Astrocyte of the hippocampus (primary cell): ENCODE measurements around the gene ADAM8.
A peak's percentile ranks its signal among the peaks of the same experiment; 100 is the strongest.
"Not testable (repeated sequence)": the region's sequence is repeated elsewhere in the genome, so short reads cannot be mapped to it uniquely, and the experiment has no call there.

ENCODE experiments used
- DNase-seq: peaks from one replicate; pipeline ENCODE4 v3.0.0; 2011; ENCODE audit warnings: low read depth, low spot score

The ADAM8 gene

DNA sequence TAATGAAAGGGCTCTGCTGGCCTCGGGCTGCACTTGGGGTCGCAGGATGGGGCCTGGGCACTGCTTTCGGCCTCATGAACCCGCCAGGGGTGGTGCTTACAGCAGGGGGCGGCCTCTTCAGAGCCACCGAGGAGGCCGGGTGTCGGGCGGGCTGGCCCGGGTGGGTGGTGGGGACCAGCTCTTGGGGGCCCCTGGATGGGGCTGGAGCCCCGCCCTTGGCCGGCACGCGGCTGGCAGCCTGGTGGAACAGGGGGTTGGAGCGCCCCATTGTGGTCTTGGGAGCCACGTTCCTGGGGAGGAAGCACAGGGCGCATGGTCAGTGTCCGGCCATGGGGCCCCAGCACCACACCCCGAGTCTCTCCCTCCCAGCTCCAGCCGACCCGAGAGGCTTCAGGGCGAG lies 8.8 kb downstream of the ADAM8 start:
- DNase-seq: no peak

DNA sequence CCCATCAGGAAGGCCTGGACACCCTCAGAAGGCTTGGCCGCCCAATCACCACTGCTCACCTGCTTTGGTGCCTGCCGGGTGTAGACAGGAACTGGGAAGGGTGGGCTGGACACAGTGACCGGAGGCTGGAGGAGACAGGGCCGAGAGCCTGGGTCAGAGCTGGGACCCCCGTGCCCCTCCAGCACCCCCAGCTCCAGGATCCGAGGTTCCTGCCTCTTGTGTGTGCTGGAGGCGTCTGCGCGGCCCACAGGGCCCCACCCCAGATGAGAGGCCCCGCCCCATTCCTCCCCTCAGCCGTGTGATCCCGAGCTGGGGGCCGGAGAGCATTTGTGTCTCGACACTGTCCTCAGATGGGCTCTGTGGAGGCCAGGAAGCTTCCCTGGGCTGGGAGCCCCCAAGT lies 9.4 kb downstream of the ADAM8 start:
- no peak for DNase-seq

GRCh38 chr10:133266056-133266795 lies 10.4 kb downstream of the ADAM8 start:
- DNase-seq: no peak

DNA sequence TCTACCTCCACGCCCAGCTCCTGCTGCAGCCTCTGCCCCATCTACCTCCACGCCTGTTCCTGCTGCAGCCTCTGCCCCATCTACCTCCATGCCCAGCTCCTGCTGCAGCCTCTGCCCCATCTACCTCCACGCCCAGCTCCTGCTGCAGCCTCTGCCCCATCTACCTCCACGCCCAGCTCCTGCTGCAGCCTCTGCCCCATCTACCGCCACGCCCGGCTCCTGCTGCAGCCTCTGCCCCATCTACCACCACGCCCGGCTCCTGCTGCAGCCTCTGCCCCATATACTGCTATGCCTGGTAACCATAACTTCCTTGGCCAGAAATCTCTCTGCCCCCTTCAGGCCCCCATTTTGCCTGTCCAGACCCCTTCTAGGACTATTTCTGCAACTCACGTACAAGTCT lies 11.6 kb downstream of the ADAM8 start:
- not testable (repeated sequence) for DNase-seq

DNA sequence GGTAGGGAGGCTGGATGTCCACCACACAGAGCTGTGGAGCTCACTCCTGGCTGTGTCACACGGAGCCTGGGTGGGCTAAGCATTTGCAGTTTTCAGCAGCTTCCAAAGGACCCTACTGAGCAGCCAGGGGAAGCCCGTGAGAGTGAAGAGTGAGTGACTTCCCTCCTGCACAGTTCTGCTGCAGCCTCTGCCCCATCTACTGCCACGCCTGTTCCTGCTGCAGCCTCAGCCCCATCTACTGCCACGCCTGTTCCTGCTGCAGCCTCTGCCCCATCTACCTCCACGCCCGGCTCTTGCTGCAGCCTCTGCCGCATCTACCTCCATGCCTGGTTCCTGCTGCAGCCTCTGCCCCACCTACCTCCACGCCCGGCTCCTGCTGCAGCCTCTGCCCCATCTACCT lies 12.2 kb downstream of the ADAM8 start:
- DNase-seq: no peak

DNA sequence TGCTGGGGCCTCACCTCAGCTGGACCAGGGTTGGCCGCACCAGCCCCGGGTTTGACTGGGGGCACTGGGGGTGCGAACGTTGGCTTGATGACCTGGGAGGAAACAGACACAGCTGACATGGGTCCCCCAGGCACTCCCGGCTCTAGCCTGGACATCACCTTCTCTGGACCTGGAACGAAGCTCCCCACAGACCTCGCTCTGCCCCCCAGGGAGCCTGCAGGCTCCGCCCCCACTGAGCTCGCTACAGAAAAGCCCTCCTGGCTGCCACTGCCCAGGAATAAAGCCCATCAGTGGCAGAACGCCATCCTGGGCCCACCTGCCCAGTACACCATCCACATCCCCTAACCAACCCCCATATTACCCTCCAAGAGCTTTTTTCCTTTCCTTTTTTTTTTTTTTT lies 13.0 kb downstream of the ADAM8 start:
- no peak for DNase-seq

DNA sequence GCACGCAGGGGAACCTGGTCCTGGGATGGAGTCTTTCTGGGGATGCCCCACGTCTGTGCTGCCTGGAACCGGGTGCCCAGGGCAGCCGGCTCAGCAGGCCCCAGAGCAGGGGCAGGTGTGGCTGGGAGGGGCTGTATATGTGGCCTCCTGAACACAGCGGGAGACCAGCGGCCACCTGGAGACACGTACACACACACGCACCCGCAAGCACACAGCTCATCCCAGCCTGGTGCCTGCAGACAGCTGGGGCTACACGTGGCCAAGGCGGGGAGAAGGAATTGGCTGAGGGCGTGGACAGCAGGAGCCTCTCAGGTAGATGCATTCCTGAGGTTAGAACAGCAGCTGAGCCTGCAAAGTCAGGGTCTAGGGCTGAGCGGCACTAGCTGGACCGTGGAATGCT lies 14.0 kb downstream of the ADAM8 start:
- DNase-seq: no peak

DNA sequence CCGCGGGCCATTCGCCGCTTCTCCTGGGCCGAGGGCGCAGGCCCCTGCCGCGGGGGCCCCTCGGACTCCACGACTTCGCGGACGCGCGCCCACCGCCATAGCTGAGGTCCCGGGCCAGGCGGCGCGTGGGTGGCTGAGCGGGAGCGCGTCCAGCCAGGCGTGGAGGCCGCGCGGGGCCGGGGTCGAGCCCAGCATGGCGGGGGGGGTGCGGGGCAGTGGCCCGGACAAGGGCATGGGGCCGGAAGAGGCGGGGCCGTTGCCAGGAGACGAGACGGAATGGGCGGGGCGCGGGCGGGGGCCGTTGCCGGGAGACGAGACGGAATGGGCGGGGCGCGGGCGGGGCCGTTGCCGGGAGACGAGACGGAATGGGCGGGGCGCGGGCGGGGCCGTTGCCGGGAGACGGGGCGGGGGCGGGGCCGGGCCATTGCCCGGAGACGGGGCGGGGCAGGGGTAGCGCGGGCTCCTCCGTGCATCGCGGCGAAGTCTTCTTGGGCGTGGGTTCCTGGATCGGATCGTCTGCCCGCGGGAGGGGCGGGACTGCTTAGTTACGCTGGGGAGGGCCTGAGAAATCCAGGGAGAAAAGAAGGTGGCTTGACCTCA lies 14.8 kb downstream of the ADAM8 start:
- DNase-seq: peak; percentile 79

DNA sequence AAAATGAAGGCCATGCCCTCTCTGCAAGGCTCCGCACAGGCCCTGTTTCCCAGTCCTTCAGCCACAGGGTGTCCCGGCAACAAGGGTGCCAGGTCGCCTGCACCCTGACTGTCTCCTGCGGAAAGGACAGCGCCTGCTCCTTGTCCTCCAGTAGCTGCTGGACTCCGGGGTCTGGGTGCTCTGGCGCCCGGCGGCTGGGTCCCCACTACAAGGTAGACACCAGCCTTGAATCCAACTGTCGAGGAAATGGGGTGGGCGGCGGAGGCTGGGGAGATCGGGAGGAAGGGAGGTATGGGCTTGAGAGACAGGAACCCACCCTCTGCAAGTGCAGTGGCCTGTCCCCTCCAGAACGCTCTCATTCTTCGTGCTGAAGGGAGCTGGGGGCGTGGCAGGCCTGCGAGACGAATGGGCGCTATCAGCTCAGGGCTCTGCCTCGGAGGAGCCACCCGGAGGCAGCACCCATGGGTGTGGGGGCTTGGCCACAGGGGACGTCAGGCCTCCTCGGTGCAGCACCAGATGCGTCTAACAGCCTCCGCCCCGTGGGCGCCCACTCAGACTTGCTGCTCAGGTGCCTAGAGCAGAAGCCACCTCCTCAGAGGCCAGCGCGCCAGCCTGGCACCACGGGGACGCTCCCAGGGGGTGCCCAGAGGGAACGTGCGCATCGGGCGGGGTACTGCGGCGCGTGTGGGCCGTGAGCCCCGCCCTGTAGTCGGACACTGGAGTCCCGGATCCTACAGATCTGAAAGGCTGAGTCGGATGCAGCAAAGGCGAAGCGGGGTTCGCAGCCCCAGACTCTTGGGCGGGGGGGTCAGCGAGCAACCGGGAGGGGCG lies 15.6 kb downstream of the ADAM8 start:
- peak; percentile 61 for DNase-seq

- DNase-seq: no peak
These were observed 17.1 kb downstream of the ADAM8 start for GRCh38 chr10:133259602-133259989.

GRCh38 chr10:133258818-133259601 lies 17.7 kb downstream of the ADAM8 start:
- peak; percentile 99 for DNase-seq

DNA sequence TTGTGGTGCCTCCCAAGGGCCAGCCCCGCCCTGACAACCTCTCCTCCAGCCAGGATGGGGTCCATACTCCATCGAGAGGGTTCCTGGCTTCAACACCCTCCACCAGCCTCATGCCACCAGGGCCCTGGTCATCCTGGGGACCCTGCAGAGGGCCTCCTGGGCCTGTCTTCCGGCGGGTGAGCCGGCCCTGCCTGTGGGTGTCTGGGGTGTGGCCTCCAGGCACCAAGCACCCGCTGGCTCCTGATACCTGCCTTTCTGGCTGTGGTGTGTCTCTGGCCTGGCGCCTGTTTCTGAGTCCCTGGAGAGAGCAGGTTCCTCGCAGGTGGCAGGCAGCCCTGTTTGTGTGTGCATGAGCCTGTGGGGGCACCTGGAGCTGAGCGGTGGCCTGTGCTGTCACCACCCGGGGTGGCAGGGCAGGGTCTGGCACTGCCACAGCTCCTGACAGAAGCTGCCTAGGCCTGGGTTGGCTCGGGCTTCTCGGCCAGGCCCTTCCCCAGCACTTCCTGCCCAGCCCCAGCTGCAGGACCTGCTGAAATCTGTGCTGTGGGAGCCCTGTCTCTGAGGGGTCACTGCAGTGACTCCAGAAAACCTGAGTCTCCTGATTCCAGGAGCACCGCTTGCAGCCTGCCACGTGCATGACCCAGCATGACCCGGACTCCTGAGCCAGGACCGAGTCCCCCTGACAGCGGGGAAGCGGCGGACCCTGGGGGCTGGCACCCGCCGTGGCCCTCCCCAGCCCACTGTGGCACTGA lies 18.4 kb downstream of the ADAM8 start:
- no peak for DNase-seq

GRCh38 chr10:133257489-133258065 lies 19.1 kb downstream of the ADAM8 start:
- DNase-seq: peak; percentile 57

GRCh38 chr10:133255323-133255722 lies 21.3 kb downstream of the ADAM8 start:
- no peak for DNase-seq

DNA sequence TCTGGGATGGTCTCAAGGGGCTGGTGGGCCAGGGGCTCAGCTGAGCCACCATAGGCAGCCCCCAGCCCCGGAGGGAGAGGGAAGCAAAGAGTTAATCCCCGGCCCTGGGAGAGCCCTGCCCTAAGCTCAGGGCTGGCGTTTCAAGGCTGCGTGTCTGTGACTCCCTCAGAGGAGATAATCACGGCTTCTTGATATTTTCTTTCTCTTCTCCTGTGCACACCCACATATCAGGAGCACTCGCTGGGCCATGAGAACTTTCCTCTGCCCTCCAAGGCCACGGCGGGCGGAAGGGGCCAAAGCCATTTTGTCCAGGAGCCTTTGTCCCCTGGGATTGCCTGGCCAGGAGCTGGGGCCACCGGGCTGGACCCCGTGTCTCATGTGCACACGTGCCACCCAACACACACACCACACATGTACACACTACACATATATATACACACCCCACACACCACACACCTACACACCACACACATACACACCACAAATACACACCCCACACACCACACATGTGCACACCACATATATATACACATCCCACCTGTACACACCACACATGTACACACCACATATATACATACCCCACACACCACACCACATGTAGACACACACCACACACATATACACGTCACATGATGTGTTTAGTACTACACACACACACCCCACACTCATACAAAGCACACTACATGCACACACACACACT lies 22.1 kb downstream of the ADAM8 start:
- no peak for DNase-seq

GRCh38 chr10:133253361-133253955 lies 23.2 kb downstream of the ADAM8 start:
- DNase-seq: no peak

- DNase-seq: no peak
These were observed 24.5 kb downstream of the ADAM8 start for GRCh38 chr10:133252223-133252552.

DNA sequence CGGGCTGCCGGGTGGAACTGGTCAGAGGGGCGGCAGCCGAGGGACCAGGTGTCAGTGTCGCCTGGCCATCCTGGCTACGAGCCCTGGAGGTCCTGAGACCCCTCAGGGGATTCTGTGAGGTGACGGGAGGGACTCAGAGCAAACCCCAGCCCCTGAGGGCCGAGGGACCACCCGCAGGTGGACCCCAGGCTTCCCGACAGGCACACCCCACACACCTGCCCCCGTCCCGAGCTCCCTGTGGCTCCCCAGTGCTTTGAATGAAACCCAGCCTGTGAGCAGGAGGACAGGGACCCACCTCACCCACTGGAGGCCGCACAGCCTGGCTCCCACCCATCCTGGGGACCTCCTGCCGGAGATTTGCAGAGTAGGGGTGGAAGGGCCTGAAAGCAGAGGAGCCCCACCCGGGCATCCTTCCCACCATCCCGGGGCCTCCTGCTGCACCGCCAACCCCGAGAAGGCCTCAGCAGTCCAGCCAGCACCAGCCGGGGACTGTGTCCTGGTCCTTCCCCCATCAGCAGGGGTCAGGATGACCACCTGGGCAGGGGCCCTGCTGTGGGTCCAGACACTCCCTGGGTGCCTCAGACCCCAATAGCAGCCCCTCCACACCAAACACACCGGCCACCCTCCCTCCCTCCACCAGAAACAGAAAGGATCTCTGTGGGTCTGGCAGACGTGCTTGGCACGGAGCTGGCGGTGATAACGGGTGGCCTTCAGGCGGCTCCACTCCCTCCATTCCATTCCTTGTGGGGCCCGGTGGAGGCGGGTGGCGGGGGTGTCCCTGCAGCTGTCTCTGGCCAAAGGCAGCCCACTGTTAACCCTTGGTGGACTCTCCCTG lies 25.1 kb downstream of the ADAM8 start:
- no peak for DNase-seq
